Transverse colon (tissue), 4 donors: ENCODE data around the gene AJAP1.

Experiments
- CTCF ChIP-seq, 5 experiments: fragments of 200-600 bp in 3 of 5; fragments of 450-650 bp in 2 of 5; sonication (generic) in 3 of 5; IDR thresholded peaks; 1 replicate in 2 of 5; 2 replicates in 3 of 5; pipeline ENCODE4 v1.5.1; 2016 to 2017; ENCODE audit warnings: antibody characterized with exemption in 5 of 5, inconsistent platforms in 3 of 5, mild to moderate bottlenecking in 2 of 5, moderate library complexity in 1 of 5
- EP300 ChIP-seq: sonication (generic); formaldehyde crosslinking; IDR thresholded peaks from one replicate; pipeline ENCODE4 v1.6.1; 2017; ENCODE audit warnings: antibody characterized with exemption, low read depth
- POLR2A ChIP-seq: fragments of 450-650 bp; IDR thresholded peaks from one replicate; pipeline ENCODE4 v1.6.1; 2016; ENCODE audit warnings: antibody characterized with exemption, mild to moderate bottlenecking, moderate library complexity
- POLR2AphosphoS5 ChIP-seq, 3 donors: sonication (generic); formaldehyde crosslinking; IDR thresholded peaks; one replicate each; pipeline ENCODE4 v1.6.1; 2016; ENCODE audit warnings: antibody characterized with exemption in 3 of 3

DNA sequence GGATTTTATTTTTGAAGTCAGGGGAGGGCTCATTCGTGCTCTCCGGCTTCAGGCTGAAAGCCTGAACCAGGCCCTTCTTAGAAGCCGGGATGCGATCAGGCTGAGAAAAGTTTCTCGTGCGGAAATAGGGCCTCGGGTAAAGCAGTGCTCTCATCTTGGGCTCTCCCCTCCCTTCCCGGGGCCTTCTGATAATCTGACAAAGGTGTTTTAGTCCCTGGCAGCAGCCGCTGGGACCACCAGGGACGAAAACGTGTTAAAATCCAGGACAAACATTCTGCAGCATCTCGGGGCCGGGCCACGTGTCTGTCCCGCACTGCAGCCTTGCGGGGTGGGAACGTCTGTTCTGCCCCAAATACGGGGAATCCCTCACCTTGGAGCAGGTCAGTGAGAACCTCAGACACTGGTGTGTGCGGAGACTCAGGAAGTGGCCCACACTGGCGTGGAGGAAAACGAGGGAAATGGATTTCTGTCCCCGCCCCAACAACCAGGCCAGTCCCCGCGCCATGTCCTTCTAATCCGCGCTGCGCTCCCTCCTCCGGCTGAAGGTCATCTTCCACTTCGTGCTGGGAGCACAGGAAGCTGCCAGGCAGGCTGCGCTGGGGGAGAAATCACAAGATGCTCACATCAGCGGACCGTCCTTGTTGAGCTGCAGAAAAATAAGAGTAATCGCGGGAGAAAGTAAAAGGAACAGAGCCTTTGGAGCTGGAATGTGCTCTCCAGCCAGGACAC lies 16.6 kb upstream of the AJAP1 start:
- TF ChIP-seq POLR2AphosphoS5 (IDR thresholded peaks at IDR 0.05) (no peak), POLR2A (no peak), CTCF (IDR thresholded peaks at IDR 0.05) (no peak), EP300 (no peak)
